ENCODE measurements around the gene PPEF1.

Gene PPEF1

GRCh38 chrX:18707426-18708049 lies at the start of gene PPEF1:
TSS of gene PPEF1 (plus strand) at chrX:18707645. CDS start at chrX:18707781, 136 bp downstream.
- no peak for DNase-seq (ENCODE audit: low read depth)

- no peak for DNase-seq (ENCODE audit: low read depth)
These were observed 46.2 kb upstream of the PPEF1 start for GRCh38 chrX:18661273-18661672.

- DNase-seq (ENCODE audit: low read depth): no peak
These were observed 42.5 kb upstream of the PPEF1 start for GRCh38 chrX:18664947-18665346.

- no peak for DNase-seq (ENCODE audit: low read depth)
These were observed 40.8 kb upstream of the PPEF1 start for GRCh38 chrX:18666614-18667013.

GRCh38 chrX:18668071-18668835 lies 39.2 kb upstream of the PPEF1 start:
- DNase-seq (ENCODE audit: low read depth): no peak

GRCh38 chrX:18672008-18672407 lies 35.4 kb upstream of the PPEF1 start, which contains the start of gene RS1:
TSS of gene RS1 (minus strand) at chrX:18672108. CDS start at chrX:18672068, 40 bp downstream.
- no peak for DNase-seq (ENCODE audit: low read depth)

- DNase-seq (ENCODE audit: low read depth): no peak
These were observed 33.0 kb upstream of the PPEF1 start for GRCh38 chrX:18674417-18674787.

- peak; percentile 68 for DNase-seq (ENCODE audit: low read depth)
These were observed 32.4 kb upstream of the PPEF1 start for GRCh38 chrX:18674788-18675735.

GRCh38 chrX:18676050-18676449 lies 31.4 kb upstream of the PPEF1 start:
- no peak for DNase-seq (ENCODE audit: low read depth)

GRCh38 chrX:18676470-18676869 lies 31.0 kb upstream of the PPEF1 start:
- no peak for DNase-seq (ENCODE audit: low read depth)

GRCh38 chrX:18677161-18677869 lies 30.1 kb upstream of the PPEF1 start:
- DNase-seq (ENCODE audit: low read depth): no peak

- DNase-seq (ENCODE audit: low read depth): no peak
These were observed 25.4 kb upstream of the PPEF1 start for GRCh38 chrX:18681996-18682395.

- DNase-seq (ENCODE audit: low read depth): no peak
These were observed 24.5 kb upstream of the PPEF1 start for GRCh38 chrX:18682979-18683387.

- DNase-seq (ENCODE audit: low read depth): no peak
These were observed 19.5 kb upstream of the PPEF1 start for GRCh38 chrX:18687856-18688495.

- DNase-seq (ENCODE audit: low read depth): no peak
These were observed 16.0 kb upstream of the PPEF1 start for GRCh38 chrX:18691431-18691830.

- no peak for DNase-seq (ENCODE audit: low read depth)
These were observed 14.9 kb upstream of the PPEF1 start for GRCh38 chrX:18692541-18692940.

- no peak for DNase-seq (ENCODE audit: low read depth)
These were observed 10.8 kb upstream of the PPEF1 start for GRCh38 chrX:18696653-18697052.

- no peak for DNase-seq (ENCODE audit: low read depth)
These were observed 8.5 kb upstream of the PPEF1 start for GRCh38 chrX:18698737-18699650.

- no peak for DNase-seq (ENCODE audit: low read depth)
These were observed 5.7 kb upstream of the PPEF1 start for GRCh38 chrX:18701621-18702361.

Data from activated T-cell treated with anti-CD3 and anti-CD28 coated beads for 1 hour (primary cell).